PC-9 (cell line): ENCODE measurements around the gene SHOC2. TPM values are rescaled to one million over a fixed set of nuclear protein-coding genes. Genes with fewer than 3 reads are reported as not detected.

ENCODE experiments used
- BruUV-seq: library from RNA; stranded (reverse); fragments of 400-500 nt; replicated peaks from 2 replicates; lab custom pipeline; 2021; lab: Mats Ljungman, UMichigan
- CTCF ChIA-PET: fragments of 300-600 bp; sonication (Branson Sonifier 250); formaldehyde crosslinking; loops from one replicate; lab custom pipeline; 2022; ENCODE audit warnings: antibody characterized with exemption; lab: Charles Lee
- POLR2A ChIA-PET: fragments of 300-600 bp; sonication (Branson Sonifier 250); formaldehyde crosslinking; loops from one replicate; lab custom pipeline; 2022; ENCODE audit warnings: antibody characterized with exemption; ENCODE audit not compliant: unreplicated experiment; lab: Charles Lee
- DNase-seq, 2 experiments: peaks; one replicate each; pipeline versions ENCODE4 v3.0.0 to v3.0.0-alpha.2; 2015 to 2022; ENCODE audit warnings: mixed read lengths in 1 of 2
- H2AFZ ChIP-seq: fragments of 200-600 bp; sonication (generic); 2 replicates; pipeline ENCODE4 v1.8.1; 2017; ENCODE audit warnings: antibody characterized with exemption
- H3F3A ChIP-seq: fragments of 200-600 bp; sonication (generic); 2 replicates; pipeline ENCODE4 v1.8.1; 2017; ENCODE audit warnings: antibody characterized with exemption, mild to moderate bottlenecking, low read depth; ENCODE audit not compliant: insufficient read depth
- H3K27ac ChIP-seq: fragments of 200-600 bp; sonication (generic); 2 replicates; pipeline ENCODE4 v1.6.1; 2016; ENCODE audit warnings: mixed run types
- H3K27me3 ChIP-seq: fragments of 200-600 bp; sonication (generic); 2 replicates; pipeline ENCODE4 v1.6.1; 2016; ENCODE audit warnings: low read depth, mixed run types; ENCODE audit not compliant: insufficient read depth
- H3K36me3 ChIP-seq: fragments of 200-600 bp; sonication (generic); 2 replicates; pipeline ENCODE4 v1.6.1; 2016; ENCODE audit warnings: low read depth, mixed run types
- H3K4me1 ChIP-seq: fragments of 200-600 bp; sonication (generic); replicated peaks from 2 replicates; pipeline ENCODE4 v1.6.1; 2016; ENCODE audit warnings: mixed run types; ENCODE audit not compliant: insufficient read depth
- H3K4me2 ChIP-seq: fragments of 200-600 bp; sonication (generic); 2 replicates; pipeline ENCODE4 v1.6.1; 2017; ENCODE audit warnings: mixed run types
- H3K4me3 ChIP-seq: fragments of 200-600 bp; sonication (generic); 2 replicates; pipeline ENCODE4 v1.6.1; 2016; ENCODE audit warnings: mixed run types
- H3K79me2 ChIP-seq: fragments of 200-600 bp; sonication (generic); 2 replicates; pipeline ENCODE4 v1.6.1; 2017; ENCODE audit warnings: low read depth, mixed run types
- H3K9me2 ChIP-seq: fragments of 200-600 bp; sonication (generic); 2 replicates; pipeline ENCODE4 v1.8.1; 2017; ENCODE audit warnings: mild to moderate bottlenecking; ENCODE audit not compliant: insufficient read depth
- H3K9me3 ChIP-seq: fragments of 200-600 bp; sonication (generic); 2 replicates; pipeline ENCODE4 v1.8.1; 2016; ENCODE audit warnings: low read depth; ENCODE audit not compliant: insufficient read depth
- H4K20me1 ChIP-seq: fragments of 200-600 bp; sonication (generic); 2 replicates; pipeline ENCODE4 v1.8.1; 2017; ENCODE audit not compliant: insufficient read depth
- CTCF ChIP-seq: fragments of 200-600 bp; sonication (generic); conservative IDR thresholded peaks from 2 replicates; pipeline ENCODE4 v1.6.1; 2017; ENCODE audit warnings: mixed run types, antibody characterized with exemption, mild to moderate bottlenecking, moderate library complexity
- EZH2 ChIP-seq: fragments of 200-600 bp; sonication (generic); IDR thresholded peaks from 2 replicates; pipeline ENCODE4 v1.8.0; 2017; ENCODE audit warnings: antibody characterized with exemption, low read depth
- intact Hi-C: fragments of 100-400 bp; cut with micrococcal nuclease; formaldehyde crosslinking; loops from one replicate; pipeline ENCODE4 v1.10.0; 2022; ENCODE audit not compliant: unreplicated experiment
- total RNA-seq: library from RNA; stranded (reverse); gene quantifications from 2 replicates; pipeline ENCODE4 v1.2.3, GENCODE V29; 2021

The SHOC2 gene
- total RNA-seq, 1 experiment from 2014 or later, result 20.2 TPM

GRCh38 chr10:111018021-111018420 lies 98.6 kb downstream of the SHOC2 start:
- no peak overlapping the region for H2AFZ ChIP-seq
- ChIA-PET CTCF (no interaction called here), POLR2A (no interaction called here)
- intact Hi-C loops, result no loop called here
- no peaks in the 10 kb centered on the region for H4K20me1 ChIP-seq
- H3K9me2 ChIP-seq, result no peaks in the 10 kb centered on the region
- TF ChIP-seq EZH2 (no peak), CTCF (no peak)
- H3K27me3 ChIP-seq, result no peaks in the 10 kb centered on the region
- H3K9me3 ChIP-seq, result no peaks in the 10 kb centered on the region
- no peak overlapping the region for H3K27ac ChIP-seq
- no peak for DNase-seq
- H3K4me1 ChIP-seq, result no peaks in the 10 kb centered on the region
- no TSS peak for BruUV-seq
- H3K36me3 ChIP-seq, result no peaks in the 10 kb centered on the region
- no peaks in the 10 kb centered on the region for H3K79me2 ChIP-seq
- H3K4me3 ChIP-seq, result no peak overlapping the region
- no peaks in the 10 kb centered on the region for H3F3A ChIP-seq
- H3K4me2 ChIP-seq, result no peak overlapping the region

GRCh38 chr10:111023060-111023459 lies 103.7 kb downstream of the SHOC2 start:
- CTCF ChIA-PET, result no interaction called here
- Histone ChIP-seq H3K27me3 (no peaks in the 10 kb centered on the region), H3K4me3 (no peak overlapping the region), H3F3A (no peaks in the 10 kb centered on the region), H2AFZ (no peak overlapping the region), H3K4me1 (no peaks in the 10 kb centered on the region), H3K4me2 (no peak overlapping the region), H3K9me3 (no peaks in the 10 kb centered on the region), H3K9me2 (no peaks in the 10 kb centered on the region), H3K27ac (no peak overlapping the region), H3K79me2 (no peaks in the 10 kb centered on the region), H3K36me3 (0 out of 2 replicates have a peak, but pooled peaks cover 3% of the 10 kb centered on the region), H4K20me1 (no peaks in the 10 kb centered on the region)
- POLR2A ChIA-PET, result interaction anchor here (0.7 kb wide), 1 partner anchor 104 kb away, joined by 5 read pairs; the partner anchor contains the start of gene SHOC2
- BruUV-seq, result no TSS peak
- intact Hi-C loops, result no loop called here
- DNase-seq, result no peak
- TF ChIP-seq EZH2 (no peak), CTCF (no peak)

GRCh38 chr10:111030042-111030750 lies 110.8 kb downstream of the SHOC2 start:
- no peak overlapping the region for H3K4me2 ChIP-seq
- DNase-seq, result no peak
- no peaks in the 10 kb centered on the region for H3K9me2 ChIP-seq
- no peaks in the 10 kb centered on the region for H3K9me3 ChIP-seq
- H3K27me3 ChIP-seq, result no peaks in the 10 kb centered on the region
- intact Hi-C loops, result no loop called here
- no peak overlapping the region for H3K27ac ChIP-seq
- H3K4me1 ChIP-seq, result no peaks in the 10 kb centered on the region
- ChIA-PET CTCF (no interaction called here), POLR2A (no interaction called here)
- H3F3A ChIP-seq, result no peaks in the 10 kb centered on the region
- no peaks in the 10 kb centered on the region for H4K20me1 ChIP-seq
- H2AFZ ChIP-seq, result no peak overlapping the region
- no peaks in the 10 kb centered on the region for H3K79me2 ChIP-seq
- no peak overlapping the region for H3K4me3 ChIP-seq
- no TSS peak for BruUV-seq
- H3K36me3 ChIP-seq, result no peaks in the 10 kb centered on the region
- no peak for TF ChIP-seq CTCF
- TF ChIP-seq EZH2, result no peak
